Activated CD8-positive, alpha-beta T cell treated with anti-CD3 and anti-CD28 coated beads for 36 hours (primary cell): Measurements from ENCODE around the gene OR10K1. TPM values are rescaled to one million over a fixed set of nuclear protein-coding genes. Genes with fewer than 3 reads are reported as not detected.

Experiments
- ATAC-seq: fragments of 200-7000 bp; cut with Tn5 transposase; one replicate; pipeline ENCODE4 v1.10.0; 2021; ENCODE audit warnings: mild to moderate bottlenecking, moderate library complexity
- CTCF ChIA-PET: fragments of 350-600 bp; sonication (Branson Sonifier 250); formaldehyde crosslinking; loops from one replicate; lab custom pipeline; 2021; ENCODE audit warnings: antibody characterized with exemption; lab: Charles Lee
- POLR2A ChIA-PET: fragments of 350-600 bp; sonication (Branson Sonifier 250); formaldehyde crosslinking; loops from one replicate; lab custom pipeline; 2021; ENCODE audit warnings: antibody characterized with exemption; lab: Charles Lee
- DNase-seq: peaks from one replicate; pipeline ENCODE4 v3.0.0-alpha.2; 2020
- H3K27ac Mint-ChIP-seq: one replicate; pipeline ENCODE4 v1.8.0; 2021; ENCODE audit warnings: mild to moderate bottlenecking, mixed read lengths
- H3K27me3 Mint-ChIP-seq: one replicate; pipeline ENCODE4 v1.8.0; 2021; ENCODE audit warnings: mixed read lengths
- H3K36me3 Mint-ChIP-seq: one replicate; pipeline ENCODE4 v1.8.0; 2021; ENCODE audit warnings: low read depth, mixed read lengths
- H3K4me1 Mint-ChIP-seq: one replicate; pipeline ENCODE4 v1.8.0; 2021; ENCODE audit warnings: low read depth, mixed read lengths
- H3K4me3 Mint-ChIP-seq: one replicate; pipeline ENCODE4 v1.8.0; 2021; ENCODE audit warnings: mild to moderate bottlenecking, moderate library complexity, mixed read lengths
- H3K9me3 Mint-ChIP-seq: one replicate; pipeline ENCODE4 v1.8.0; 2021; ENCODE audit warnings: mixed read lengths
- intact Hi-C: fragments of 100-400 bp; cut with micrococcal nuclease; formaldehyde crosslinking; loops from one replicate; pipeline ENCODE4 v1.10.0; 2022
- total RNA-seq, 2 experiments: library from RNA; stranded (reverse); gene quantifications; one replicate each; pipeline ENCODE4 v1.2.3, GENCODE V29; 2021
- TF ChIP-seq, protein P1 (sequence below): fragments of 200-600 bp; IDR thresholded peaks from one replicate; pipeline ENCODE4 v1.8.0; 2022; ENCODE audit warnings: antibody characterized with exemption, mild to moderate bottlenecking

Gene OR10K1
- total RNA-seq, 2 experiments from 2014 or later: not detected

DNA sequence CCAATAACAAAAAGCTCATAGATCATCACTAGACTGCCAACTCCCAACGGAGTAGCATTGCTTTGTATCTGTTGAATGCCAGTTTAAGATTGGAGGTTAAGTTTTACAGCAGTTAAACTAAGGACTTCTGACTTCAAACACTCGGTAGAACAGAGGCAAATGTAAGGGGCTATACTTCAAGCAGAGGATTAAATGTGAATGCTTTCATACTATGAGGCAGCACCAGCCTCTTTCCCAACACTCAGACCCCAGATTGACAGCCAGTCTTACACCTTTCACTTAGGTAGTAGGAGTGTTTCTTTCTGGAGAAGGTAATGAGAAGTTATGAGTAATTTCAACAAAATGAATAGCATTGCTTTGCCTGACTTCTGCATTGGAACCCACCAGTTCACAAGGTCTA, 33.2 kb downstream of the OR10K1 start:
- DNase-seq (no peak), ATAC-seq (no peak)
- intact Hi-C loops: no loop called here
- TF ChIP-seq, protein P1, sequence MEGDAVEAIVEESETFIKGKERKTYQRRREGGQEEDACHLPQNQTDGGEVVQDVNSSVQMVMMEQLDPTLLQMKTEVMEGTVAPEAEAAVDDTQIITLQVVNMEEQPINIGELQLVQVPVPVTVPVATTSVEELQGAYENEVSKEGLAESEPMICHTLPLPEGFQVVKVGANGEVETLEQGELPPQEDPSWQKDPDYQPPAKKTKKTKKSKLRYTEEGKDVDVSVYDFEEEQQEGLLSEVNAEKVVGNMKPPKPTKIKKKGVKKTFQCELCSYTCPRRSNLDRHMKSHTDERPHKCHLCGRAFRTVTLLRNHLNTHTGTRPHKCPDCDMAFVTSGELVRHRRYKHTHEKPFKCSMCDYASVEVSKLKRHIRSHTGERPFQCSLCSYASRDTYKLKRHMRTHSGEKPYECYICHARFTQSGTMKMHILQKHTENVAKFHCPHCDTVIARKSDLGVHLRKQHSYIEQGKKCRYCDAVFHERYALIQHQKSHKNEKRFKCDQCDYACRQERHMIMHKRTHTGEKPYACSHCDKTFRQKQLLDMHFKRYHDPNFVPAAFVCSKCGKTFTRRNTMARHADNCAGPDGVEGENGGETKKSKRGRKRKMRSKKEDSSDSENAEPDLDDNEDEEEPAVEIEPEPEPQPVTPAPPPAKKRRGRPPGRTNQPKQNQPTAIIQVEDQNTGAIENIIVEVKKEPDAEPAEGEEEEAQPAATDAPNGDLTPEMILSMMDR: no peak
- POLR2A ChIA-PET: no interaction called here
- Mint-ChIP-seq H3K27ac (no peak overlapping the region), H3K9me3 (no peaks in the 10 kb centered on the region), H3K4me1 (no peaks in the 10 kb centered on the region), H3K27me3 (peaks cover 7% of the 10 kb centered on the region), H3K36me3 (no peaks in the 10 kb centered on the region), H3K4me3 (no peak overlapping the region)
- CTCF ChIA-PET: no interaction called here

DNA sequence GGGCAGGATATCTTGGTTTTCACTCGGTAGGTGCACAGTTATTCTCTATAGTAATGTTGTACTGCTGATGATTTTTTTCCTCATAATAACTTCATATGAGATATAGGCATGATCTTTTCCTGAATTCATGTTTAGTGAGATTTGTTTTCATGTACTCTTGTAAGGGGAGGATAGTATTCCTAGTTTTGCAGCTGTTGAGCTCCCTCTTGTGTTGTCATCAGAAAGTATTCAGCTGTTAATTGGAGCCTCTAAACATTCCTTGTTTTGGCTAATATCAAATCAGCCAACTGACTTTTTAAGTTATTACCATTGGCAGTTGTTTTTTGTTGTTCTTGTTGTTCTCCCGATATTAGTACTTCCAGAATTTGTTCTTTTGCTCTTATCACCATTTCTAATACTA, 34.7 kb downstream of the OR10K1 start:
- intact Hi-C loops: no loop called here
- no peak overlapping the region for H3K27ac Mint-ChIP-seq
- POLR2A ChIA-PET: no interaction called here
- TF ChIP-seq, protein P1: no peak
- ATAC-seq (no peak), DNase-seq (no peak)
- H3K4me1 Mint-ChIP-seq: no peaks in the 10 kb centered on the region
- no peak overlapping the region for H3K4me3 Mint-ChIP-seq
- H3K27me3 Mint-ChIP-seq: peaks cover 6% of the 10 kb centered on the region
- CTCF ChIA-PET: interaction anchor here (0.9 kb wide), 1 partner anchor 292 kb away, joined by 4 read pairs; no protein-coding TSS in a partner anchor
- H3K9me3 Mint-ChIP-seq: no peaks in the 10 kb centered on the region
- H3K36me3 Mint-ChIP-seq: no peaks in the 10 kb centered on the region

DNA sequence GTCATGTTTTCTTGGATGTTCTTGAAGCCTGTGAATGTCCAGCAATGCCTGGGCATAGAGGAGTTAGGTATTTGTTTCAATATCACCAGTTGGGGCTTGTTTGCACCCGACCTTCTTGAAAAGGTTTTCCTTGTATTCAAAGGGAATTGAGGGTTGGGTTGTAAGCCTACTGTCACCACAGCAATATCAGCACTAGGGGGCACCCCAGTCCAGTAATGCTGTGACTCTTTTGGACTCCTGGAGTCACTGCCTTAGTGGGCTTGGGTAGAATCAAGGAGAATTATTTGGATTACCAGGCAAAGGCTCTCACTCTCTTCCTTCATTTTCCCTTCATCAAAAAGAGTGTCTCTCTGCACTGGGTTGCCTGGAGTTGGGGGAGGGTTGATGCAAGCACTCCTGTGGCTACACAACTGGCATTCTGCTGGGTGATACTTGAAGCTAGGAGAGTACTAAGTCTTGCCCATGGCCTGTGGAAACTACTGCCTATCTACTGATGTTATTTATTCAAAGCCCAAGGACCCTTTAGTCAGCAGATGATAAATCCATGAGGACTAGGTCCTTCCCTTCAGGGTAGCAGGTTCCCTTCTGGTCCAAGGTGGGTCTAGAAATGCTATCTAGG, 44.8 kb downstream of the OR10K1 start:
- H3K9me3 Mint-ChIP-seq: peaks cover 4% of the 10 kb centered on the region
- H3K27me3 Mint-ChIP-seq: peaks cover 10% of the 10 kb centered on the region
- no peak overlapping the region for H3K27ac Mint-ChIP-seq
- intact Hi-C loops: no loop called here
- H3K36me3 Mint-ChIP-seq: no peaks in the 10 kb centered on the region
- TF ChIP-seq, protein P1: peak; percentile 50
- peak; percentile 57 for DNase-seq
- ChIA-PET POLR2A (interaction anchor here (0.5 kb wide), 1 partner anchor 505 kb away, joined by 3 read pairs; no protein-coding TSS in a partner anchor), CTCF (interaction anchor here (1.7 kb wide), 1 partner anchor 492 kb away, joined by 8 read pairs; no protein-coding TSS in a partner anchor)
- H3K4me1 Mint-ChIP-seq: no peaks in the 10 kb centered on the region
- H3K4me3 Mint-ChIP-seq: no peak overlapping the region
- no peak for ATAC-seq

DNA sequence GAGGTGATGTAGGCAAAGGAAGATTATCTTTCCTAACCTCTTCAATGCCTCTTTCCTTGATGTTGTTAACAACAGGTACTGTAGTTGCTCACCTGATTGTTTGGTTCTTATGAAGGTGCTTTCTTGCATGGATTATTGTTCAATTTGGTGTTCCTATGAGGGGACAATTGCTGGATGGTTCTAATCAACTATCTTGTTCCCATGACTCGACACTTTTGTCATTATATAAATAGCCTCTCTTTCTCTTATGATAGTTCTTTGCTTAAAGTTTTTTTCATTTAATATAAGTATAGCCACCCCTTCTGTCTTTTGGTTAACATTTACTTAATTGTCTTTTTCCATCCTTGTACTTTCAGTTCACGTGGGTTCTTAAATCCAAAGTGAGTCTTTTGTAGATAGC, 45.9 kb downstream of the OR10K1 start:
- intact Hi-C loops: no loop called here
- no peak overlapping the region for H3K4me3 Mint-ChIP-seq
- DNase-seq (no peak), ATAC-seq (no peak)
- peaks cover 10% of the 10 kb centered on the region for H3K27me3 Mint-ChIP-seq
- no peaks in the 10 kb centered on the region for H3K4me1 Mint-ChIP-seq
- ChIA-PET POLR2A (no interaction called here), CTCF (no interaction called here)
- H3K36me3 Mint-ChIP-seq: no peaks in the 10 kb centered on the region
- H3K9me3 Mint-ChIP-seq: peaks cover 3% of the 10 kb centered on the region
- TF ChIP-seq, protein P1: no peak
- no peak overlapping the region for H3K27ac Mint-ChIP-seq

DNA sequence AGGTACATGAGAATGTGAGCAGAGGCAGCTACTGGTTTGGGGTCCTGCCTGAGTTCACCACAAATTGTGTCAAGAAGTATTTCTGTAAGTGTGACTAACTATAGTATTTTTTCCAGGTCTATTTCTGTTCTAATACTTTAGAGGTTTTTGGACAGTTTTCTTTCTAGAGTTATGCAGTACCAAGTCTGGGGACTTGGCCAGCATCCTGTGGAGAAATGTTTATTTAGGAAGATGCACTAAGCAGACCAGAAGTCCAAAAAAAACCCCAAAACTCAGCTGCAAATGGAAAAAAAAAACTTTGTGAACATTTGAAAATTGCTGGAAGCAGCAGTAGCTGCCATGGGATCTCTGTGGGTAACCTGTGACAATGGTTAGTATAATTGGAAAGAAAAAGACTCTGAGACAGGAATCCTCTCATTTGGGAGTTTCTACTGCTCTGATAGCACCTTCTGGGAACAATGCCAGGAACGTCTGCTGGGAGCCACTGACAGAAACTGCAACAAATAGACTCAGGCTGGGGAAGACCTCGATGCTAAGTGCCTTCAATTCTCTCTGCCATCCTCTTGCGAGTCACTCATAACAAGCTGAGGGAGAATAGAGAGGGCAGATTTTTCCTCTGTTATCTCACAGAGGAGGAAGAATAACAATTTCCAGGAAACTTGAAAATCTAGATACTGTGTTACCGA, 48.0 kb downstream of the OR10K1 start:
- TF ChIP-seq, protein P1: no peak
- ATAC-seq (no peak), DNase-seq (no peak)
- H3K27ac Mint-ChIP-seq: no peak overlapping the region
- H3K36me3 Mint-ChIP-seq: no peaks in the 10 kb centered on the region
- peaks cover 14% of the 10 kb centered on the region for H3K27me3 Mint-ChIP-seq
- H3K4me1 Mint-ChIP-seq: no peaks in the 10 kb centered on the region
- POLR2A ChIA-PET: no interaction called here
- CTCF ChIA-PET: no interaction called here
- intact Hi-C loops: no loop called here
- no peaks in the 10 kb centered on the region for H3K9me3 Mint-ChIP-seq
- no peak overlapping the region for H3K4me3 Mint-ChIP-seq
